Stimulated activated CD4-positive, alpha-beta T cell treated with anti-CD3 and anti-CD28 coated beads, TNF-alpha, amount 100 ng/mL, for 48 hours (primary cell): ENCODE results near the gene PCSK9.

ENCODE experiments used
- DNase-seq, 3 donors: peaks; one replicate each; pipeline ENCODE4 v3.0.0-alpha.2; 2020; ENCODE audit warnings: low read depth in 3 of 3

The PCSK9 gene

DNA sequence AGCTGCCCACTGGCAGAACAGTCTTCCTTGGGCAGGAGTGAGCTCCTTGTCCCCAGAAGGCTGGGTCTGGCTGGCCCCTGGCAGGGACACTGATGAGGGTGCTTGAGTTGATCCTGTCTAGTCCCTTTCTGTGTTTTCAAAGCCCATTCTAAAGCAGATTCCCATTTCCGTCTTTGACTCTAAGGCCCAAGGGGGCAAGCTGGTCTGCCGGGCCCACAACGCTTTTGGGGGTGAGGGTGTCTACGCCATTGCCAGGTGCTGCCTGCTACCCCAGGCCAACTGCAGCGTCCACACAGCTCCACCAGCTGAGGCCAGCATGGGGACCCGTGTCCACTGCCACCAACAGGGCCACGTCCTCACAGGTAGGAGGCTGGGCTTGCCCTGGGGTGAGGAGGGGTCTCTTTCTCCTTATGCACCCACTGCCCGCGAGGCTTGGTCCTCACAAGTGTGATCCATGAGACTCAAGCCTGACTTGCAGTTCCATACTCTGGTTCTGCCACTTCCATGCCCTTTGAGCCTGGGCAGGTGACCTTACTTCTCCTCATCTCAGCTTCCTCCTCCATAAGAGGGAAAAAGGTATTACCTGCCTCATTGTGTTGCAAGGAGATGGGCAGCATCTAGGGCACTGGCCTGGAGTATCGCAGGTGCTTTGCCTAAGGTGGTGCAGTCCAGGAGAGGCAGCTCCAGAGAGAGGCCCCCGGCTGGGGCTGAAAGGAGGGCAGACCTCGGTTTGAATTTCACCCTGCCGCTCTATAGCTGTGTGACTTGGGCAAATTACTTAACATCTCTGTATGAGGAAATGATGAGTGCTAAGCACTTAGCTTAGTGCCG, 20.2 kb downstream of the PCSK9 start:
- DNase-seq: no peak

DNA sequence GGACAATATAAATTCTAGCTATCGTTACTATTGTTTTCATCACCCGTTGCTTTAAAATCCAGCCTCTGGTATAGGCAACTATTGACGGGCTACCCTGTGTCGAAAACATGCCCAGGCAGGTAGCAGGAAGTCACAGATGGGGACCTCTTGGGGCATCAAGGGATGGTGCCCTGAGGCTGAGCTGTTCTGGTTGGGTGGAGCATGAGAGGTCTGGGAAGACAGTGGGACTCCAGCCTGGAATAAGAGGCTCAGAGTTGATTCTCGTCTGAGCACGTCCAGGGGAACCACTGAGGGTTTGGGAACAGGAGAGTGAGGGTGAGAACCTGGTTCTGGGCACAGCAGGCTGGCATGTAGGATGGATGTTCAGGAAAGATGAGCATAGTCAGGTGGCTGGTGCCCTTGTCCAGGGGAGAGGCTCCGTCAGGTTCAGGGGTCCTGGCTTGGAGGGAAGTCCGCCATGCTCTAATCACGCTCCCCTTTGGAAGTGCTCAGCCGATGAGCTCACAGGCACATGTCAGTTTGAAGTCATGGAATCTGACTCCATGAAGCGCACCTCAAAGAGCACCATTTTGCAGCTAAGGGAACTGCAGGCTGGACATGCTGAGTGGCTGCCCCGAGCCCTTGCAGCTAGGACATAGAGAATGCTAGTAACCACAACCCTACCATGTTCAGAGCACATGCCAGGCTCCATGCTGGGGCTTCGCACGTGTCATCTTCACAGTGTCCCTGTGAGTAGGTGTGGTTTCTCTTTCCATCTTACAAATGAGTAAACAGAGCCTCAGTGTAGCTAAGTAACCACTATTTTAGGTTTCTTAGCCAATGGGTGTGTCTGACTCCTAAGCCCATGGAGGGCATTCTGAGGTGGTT, 21.0 kb downstream of the PCSK9 start:
- DNase-seq: peak in 1 of 3 donors; percentile 23

DNA sequence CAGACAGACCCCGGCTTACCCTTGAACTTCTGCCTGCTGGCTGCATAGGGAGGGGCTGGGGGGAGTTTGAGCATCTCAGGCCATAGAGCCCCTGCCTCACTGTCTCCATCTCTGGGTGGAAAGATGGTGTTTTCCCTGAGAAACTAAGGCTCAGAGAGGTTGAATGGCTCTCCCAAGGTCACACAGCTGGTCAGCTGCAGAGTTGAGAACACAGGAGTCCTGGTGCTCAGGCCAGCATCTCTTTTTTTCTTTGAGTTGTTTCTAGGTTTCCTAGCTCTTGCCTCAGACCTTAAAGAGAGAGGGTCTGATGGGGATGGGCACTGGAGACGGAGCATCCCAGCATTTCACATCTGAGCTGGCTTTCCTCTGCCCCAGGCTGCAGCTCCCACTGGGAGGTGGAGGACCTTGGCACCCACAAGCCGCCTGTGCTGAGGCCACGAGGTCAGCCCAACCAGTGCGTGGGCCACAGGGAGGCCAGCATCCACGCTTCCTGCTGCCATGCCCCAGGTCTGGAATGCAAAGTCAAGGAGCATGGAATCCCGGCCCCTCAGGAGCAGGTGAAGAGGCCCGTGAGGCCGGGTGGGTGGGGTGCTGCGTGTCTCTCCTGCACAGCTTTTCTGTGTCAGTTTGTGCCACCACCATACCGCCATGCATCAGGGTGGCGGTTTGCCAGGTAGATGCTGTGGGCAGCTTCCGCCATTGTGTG, 21.8 kb downstream of the PCSK9 start:
- no peak for DNase-seq

DNA sequence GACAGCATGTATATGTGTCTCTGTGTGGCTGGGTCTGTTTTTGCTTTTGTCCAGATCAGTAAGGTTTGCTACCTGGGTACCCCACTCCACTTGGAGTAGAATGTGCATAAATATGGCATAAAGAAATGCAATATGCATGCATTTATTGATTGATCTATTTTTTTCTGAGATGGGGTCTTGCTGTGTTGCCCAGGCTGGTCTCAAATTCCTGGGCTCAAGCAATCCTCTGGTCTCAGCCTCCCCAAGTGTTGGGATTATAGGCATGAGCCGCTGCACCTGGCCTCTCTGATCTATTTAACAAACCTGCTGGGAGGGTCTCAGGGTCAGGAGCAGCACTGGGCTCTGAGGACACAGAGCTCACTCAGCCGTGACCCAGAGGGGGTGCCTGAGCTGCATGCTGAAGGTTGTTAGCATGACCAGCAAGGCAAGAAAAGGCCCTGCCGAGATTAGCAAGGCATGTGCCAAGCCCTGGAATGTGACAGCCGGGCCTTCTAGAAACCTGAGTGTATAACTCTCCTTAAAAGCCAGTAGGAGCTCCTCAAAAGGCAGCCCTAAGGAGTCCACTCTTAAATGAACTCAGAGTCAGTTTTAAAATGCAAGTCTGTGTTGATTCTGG, 22.5 kb downstream of the PCSK9 start:
- DNase-seq: no peak

DNA sequence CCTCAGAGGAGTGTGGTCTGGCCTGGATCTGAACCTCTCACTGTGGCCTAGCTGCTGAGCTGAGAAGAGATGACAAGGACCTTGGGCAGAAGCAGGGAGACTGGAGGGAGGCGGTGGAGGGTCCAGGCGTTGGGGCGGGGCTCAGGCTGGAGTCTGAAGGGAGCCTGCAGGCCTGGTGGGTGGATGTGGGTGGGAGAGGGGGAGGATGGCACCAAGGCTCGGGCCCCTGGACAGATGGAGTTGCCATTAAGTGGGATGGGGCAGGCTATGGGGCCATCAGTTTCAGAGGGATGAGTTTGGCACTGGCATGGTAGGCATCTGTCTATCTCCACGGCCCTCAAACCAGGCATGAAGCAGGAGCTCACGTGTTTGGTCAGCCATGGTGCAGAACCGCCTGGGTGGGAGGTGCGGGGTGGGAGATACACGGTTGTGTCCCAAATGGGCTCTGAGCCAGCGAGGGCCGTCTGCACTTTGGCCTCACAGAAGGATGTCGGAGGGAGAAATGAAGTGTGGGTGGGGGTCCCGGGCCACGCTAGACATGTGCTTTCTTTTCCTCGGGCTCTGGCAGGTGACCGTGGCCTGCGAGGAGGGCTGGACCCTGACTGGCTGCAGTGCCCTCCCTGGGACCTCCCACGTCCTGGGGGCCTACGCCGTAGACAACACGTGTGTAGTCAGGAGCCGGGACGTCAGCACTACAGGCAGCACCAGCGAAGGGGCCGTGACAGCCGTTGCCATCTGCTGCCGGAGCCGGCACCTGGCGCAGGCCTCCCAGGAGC, 23.6 kb downstream of the PCSK9 start:
- no peak for DNase-seq

DNA sequence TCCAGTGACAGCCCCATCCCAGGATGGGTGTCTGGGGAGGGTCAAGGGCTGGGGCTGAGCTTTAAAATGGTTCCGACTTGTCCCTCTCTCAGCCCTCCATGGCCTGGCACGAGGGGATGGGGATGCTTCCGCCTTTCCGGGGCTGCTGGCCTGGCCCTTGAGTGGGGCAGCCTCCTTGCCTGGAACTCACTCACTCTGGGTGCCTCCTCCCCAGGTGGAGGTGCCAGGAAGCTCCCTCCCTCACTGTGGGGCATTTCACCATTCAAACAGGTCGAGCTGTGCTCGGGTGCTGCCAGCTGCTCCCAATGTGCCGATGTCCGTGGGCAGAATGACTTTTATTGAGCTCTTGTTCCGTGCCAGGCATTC, 24.2 kb downstream of the PCSK9 start:
- DNase-seq: no peak

DNA sequence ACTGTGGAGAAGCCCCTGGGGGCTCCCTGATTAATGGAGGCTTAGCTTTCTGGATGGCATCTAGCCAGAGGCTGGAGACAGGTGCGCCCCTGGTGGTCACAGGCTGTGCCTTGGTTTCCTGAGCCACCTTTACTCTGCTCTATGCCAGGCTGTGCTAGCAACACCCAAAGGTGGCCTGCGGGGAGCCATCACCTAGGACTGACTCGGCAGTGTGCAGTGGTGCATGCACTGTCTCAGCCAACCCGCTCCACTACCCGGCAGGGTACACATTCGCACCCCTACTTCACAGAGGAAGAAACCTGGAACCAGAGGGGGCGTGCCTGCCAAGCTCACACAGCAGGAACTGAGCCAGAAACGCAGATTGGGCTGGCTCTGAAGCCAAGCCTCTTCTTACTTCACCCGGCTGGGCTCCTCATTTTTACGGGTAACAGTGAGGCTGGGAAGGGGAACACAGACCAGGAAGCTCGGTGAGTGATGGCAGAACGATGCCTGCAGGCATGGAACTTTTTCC, 24.8 kb downstream of the PCSK9 start:
- no peak for DNase-seq

- DNase-seq: no peak
Observed at GRCh38 chr1:55064861-55065263, 25.5 kb downstream of the PCSK9 start.

GRCh38 chr1:55065648-55066047, 26.3 kb downstream of the PCSK9 start:
- no peak for DNase-seq

DNA sequence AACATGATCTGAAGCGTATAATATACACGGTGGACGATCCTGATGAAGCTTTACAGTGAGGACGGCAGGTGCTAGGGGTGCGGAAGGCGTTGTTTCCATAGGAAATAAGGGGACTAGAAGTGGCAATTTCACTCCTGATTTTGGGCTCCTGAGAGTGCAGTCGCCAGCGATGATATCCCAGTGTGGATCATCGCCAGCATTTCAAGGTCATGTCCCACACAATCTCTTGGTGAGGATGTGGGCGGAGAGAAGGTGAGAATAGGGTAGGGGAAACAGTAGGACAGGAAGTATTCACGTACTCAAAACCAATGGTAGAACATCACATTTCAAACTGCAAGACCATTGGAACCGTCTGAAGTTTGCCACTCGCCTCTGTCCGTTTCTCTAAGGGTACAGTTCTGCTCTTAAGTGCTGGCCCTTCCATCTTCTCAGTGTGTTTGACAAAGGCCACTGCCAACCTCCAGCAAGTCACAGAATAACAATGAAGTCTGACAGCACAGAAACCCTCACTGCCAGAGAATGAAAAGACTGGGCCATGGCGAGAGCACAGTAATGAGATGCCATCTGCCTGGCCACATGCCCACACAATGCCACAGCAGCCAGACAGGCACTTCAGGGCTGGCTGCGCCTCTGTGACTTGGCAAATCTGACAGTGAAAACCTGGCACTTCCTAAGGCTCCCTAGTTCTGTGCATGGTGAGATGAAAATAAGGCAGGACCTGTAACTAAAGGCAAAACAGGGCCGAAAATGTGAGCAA, 27.9 kb downstream of the PCSK9 start:
- DNase-seq: no peak

DNA sequence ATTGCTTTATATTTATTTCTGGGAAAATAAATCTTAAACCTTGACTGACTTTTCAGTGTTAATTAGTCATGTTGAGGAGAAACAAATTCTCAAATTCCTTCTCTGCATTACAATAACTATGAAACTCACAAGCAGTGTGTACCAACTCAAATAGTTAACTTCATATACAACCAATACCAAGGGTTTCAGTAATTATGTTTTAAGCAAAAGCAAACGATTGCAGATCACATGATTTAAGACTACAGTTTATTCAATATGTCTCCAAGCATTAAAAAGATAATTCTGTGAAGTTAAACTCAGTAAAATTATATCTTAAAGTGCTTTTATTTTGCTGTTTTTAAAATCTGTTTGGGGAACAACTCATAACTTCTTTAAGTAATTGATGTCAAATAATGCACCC, 28.6 kb downstream of the PCSK9 start:
- DNase-seq: no peak

DNA sequence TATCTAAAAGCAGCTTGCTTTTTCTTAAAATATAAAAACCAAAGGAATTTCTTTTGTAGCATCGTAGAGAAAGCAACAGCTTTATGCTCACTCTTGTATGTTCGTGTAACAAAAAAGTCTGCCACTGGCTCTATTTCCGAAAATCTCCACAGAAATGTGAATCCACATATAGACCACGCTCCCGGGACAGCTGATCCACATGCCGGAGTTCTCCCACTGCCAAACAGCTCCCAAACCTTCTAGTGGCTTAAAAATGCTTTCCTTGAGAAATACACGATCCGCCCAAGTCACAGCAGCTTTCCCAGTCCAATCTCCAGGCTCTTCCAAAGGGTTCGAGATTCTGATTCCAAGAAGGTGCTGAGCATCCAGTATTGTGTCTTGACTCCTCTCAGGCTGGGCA, 29.3 kb downstream of the PCSK9 start:
- DNase-seq: no peak

GRCh38 chr1:55069280-55069679, 29.9 kb downstream of the PCSK9 start:
- no peak for DNase-seq

GRCh38 chr1:55070293-55071164, 31.2 kb downstream of the PCSK9 start:
- no peak for DNase-seq

DNA sequence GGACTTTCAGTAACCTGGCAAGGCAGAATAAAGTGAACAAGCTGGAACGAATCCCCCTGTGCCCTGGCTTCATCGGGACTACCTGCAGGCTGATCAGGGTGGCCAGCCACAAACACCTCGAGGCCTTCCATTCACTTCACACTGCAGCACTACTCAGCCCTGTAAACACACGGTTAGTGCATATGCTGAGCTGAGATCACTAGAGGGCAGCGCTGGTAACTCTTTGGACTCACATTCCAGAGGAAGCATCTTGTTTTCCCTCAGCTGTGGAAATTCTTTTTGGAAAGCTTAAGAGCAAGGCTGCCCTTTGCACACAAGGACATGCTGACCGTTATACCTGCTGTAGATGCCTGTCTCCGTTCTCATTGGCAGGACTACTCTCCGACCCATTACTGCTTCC, 32.1 kb downstream of the PCSK9 start:
- no peak for DNase-seq

- DNase-seq: no peak
Observed at GRCh38 chr1:55073187-55073916, 34.0 kb downstream of the PCSK9 start.

- DNase-seq: no peak
Observed at GRCh38 chr1:55074455-55074854, 35.1 kb downstream of the PCSK9 start.

GRCh38 chr1:55076356-55076755, 37.0 kb downstream of the PCSK9 start:
- no peak for DNase-seq

GRCh38 chr1:55078470-55078869, 39.1 kb downstream of the PCSK9 start:
- no peak for DNase-seq
